Body of pancreas (tissue), 4 donors: Measurements from ENCODE around the gene RASA2.

ENCODE experiments used
- CTCF ChIP-seq, 7 experiments: fragments of 450-650 bp in 4 of 7; fragments of 200-600 bp in 3 of 7; sonication (generic) in 3 of 7; IDR thresholded peaks; one replicate each; pipeline ENCODE4 v1.5.1; 2016 to 2019; ENCODE audit warnings: antibody characterized with exemption in 7 of 7
- POLR2A ChIP-seq, 3 donors: fragments of 450-650 bp; IDR thresholded peaks; one replicate each; pipeline ENCODE4 v1.6.1; 2016; ENCODE audit warnings: antibody characterized with exemption in 3 of 3, mild to moderate bottlenecking in 2 of 3

DNA sequence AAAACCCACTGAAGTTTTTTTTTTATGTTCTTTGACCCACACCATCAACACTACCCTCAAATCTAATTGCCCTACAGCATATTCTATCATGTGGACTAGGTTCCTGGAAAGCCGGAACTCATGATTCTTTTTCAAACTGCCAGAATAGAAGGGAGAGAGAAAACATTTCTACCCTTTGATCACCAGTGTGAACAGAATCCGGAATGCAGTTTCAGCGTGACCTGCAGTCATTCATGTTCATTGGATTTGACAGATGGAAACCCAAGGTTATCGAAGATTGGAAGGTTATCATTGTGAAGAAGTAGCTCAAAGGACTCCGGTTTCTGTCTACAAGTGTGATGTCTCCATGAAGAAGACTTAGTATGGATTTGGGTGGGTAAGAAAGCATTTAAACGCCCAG, 39.4 kb upstream of the RASA2 start:
- TF ChIP-seq CTCF (IDR thresholded peaks at IDR 0.05): no peak
- TF ChIP-seq POLR2A (IDR thresholded peaks at IDR 0.05): no peak
